Measurements from ENCODE around the gene SSU72. TPM values are rescaled to one million over a fixed set of nuclear protein-coding genes. Genes with fewer than 3 reads are reported as not detected.

The SSU72 gene
- total and polyA plus RNA-seq, 2 donors from 2014 or later = 102 to 143 TPM

DNA sequence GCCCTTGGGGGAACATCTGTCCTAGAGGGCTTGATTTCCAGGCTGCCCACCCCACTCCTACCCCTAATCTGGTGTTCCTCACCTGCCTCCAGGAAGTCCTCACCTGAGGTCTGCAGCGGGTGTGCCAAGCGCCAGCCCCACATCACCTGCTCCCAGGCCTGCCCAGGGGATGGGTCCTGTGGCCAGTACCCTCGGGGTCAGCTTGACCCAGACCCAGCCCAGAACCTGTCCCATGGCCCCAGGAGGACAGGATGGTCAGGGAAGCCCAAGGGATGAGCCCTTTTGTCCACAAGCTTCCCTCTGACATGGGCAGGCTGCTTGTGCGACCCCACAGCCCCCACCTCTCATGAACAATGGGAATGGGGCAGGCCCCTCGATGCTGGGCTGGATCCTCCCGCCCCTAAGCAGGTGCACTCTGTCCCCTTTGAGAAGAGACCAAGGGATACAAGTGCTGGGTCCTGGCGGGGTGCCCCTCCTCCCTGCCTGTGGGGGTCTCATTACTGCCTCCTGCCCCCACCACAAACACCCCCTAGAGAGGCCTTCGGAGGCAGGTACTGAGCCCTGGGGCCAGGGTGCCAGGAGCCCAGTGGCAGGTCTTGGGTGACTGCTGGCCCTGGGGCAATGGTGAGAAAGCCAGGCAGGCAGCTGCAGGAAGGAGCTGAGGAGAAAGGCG is 43.9 kb upstream of the SSU72 start:
- Histone ChIP-seq H3K4me1 (ENCODE audit: control insufficient read depth in 2 of 3, insufficient read depth in 2 of 3, low read depth in 1 of 3, low read length in 3 of 3) (peaks cover 0 to 25% (median 9%) of the 10 kb centered on the region in 3 donors), H3K9me3 (ENCODE audit: control insufficient read depth in 2 of 3, insufficient read depth in 1 of 3, low read length in 3 of 3) (no peaks in the 10 kb centered on the region), H3K27ac (ENCODE audit: low read depth in 2 of 2, low read length in 2 of 2) (no peak overlapping the region), H3K4me3 (ENCODE audit: low read length in 3 of 3) (no peak overlapping the region), H3K27me3 (ENCODE audit: control insufficient read depth, insufficient read depth, low read length) (no peaks in the 10 kb centered on the region), H3K9ac (ENCODE audit: low read length in 3 of 3) (no peak overlapping the region), H3K36me3 (ENCODE audit: control insufficient read depth in 2 of 3, insufficient read depth in 3 of 3, low read length in 3 of 3) (peaks cover 0 to 6% (median 0%) of the 10 kb centered on the region in 3 donors)
- DNase-seq (peak in 1 of 5 donors; percentile 42), FAIRE-seq (no peak)
- intact Hi-C loops (cut with DNase I) = no loop called here
- no peak for TF ChIP-seq CTCF (IDR thresholded peaks at IDR 0.05; ENCODE audit: borderline replicate concordance, extremely low read depth, insufficient read depth)

DNA sequence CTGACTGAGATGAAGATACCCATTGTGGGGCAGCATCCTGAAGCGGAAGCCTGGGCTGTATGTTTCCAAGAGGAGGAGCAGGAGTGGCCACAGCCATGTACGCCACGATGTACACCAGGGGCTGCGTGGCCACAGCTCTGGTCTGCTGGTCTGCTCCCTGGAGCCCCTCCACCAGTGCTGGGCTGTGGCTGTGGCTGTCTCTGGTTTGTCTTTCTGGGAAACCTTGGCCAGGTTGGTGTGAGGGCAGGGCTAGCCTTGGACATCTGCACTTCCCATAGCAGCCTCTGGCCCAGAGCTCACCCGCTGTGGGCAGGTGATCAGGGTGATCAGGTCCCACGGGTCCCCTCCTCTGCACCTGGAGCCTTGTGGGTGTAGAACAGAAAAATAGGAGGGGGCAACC is 43.3 kb upstream of the SSU72 start:
- H3K27ac ChIP-seq (ENCODE audit: low read depth in 2 of 2, low read length in 2 of 2) = no peak overlapping the region
- no peak for TF ChIP-seq CTCF (IDR thresholded peaks at IDR 0.05; ENCODE audit: borderline replicate concordance, extremely low read depth, insufficient read depth)
- H3K4me3 ChIP-seq (ENCODE audit: low read length in 3 of 3) = no peak overlapping the region
- intact Hi-C loops (cut with DNase I) = no loop called here
- no peaks in the 10 kb centered on the region for H3K9me3 ChIP-seq (ENCODE audit: control insufficient read depth in 2 of 3, insufficient read depth in 1 of 3, low read length in 3 of 3)
- peaks cover 0 to 6% (median 0%) of the 10 kb centered on the region in 3 donors for H3K36me3 ChIP-seq (ENCODE audit: control insufficient read depth in 2 of 3, insufficient read depth in 3 of 3, low read length in 3 of 3)
- no peak for FAIRE-seq
- H3K4me1 ChIP-seq (ENCODE audit: control insufficient read depth in 2 of 3, insufficient read depth in 2 of 3, low read depth in 1 of 3, low read length in 3 of 3) = peaks cover 0 to 25% (median 10%) of the 10 kb centered on the region in 3 donors
- no peak overlapping the region for H3K9ac ChIP-seq (ENCODE audit: low read length in 3 of 3)
- peak in 2 of 5 donors; percentile 34 to 74 for DNase-seq
- no peaks in the 10 kb centered on the region for H3K27me3 ChIP-seq (ENCODE audit: control insufficient read depth, insufficient read depth, low read length)

DNA sequence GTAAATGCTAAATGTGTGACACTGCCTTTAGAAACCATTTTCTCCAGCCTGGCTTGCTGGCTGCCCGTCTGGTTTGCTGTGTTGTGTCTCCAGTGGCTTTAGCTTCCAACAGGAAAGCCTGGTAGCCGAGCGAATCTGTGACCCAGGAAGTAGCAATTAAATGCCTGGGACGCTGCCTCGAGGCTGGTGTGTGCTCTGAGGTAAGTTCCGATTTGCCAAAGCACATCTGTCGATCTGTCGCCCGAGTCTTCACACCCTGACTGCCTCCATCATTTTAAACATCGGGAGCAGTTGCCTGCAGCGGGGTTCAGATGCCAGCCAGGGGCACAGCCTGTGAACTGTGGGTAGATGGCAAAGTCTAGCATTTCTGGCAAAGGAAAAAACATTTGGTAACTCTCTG is 42.9 kb upstream of the SSU72 start:
- Histone ChIP-seq H3K27ac (ENCODE audit: low read depth in 2 of 2, low read length in 2 of 2) (no peak overlapping the region), H3K4me1 (ENCODE audit: control insufficient read depth in 2 of 3, insufficient read depth in 2 of 3, low read depth in 1 of 3, low read length in 3 of 3) (peaks cover 0 to 25% (median 10%) of the 10 kb centered on the region in 3 donors), H3K4me3 (ENCODE audit: low read length in 3 of 3) (no peak overlapping the region), H3K27me3 (ENCODE audit: control insufficient read depth, insufficient read depth, low read length) (no peaks in the 10 kb centered on the region), H3K36me3 (ENCODE audit: control insufficient read depth in 2 of 3, insufficient read depth in 3 of 3, low read length in 3 of 3) (peaks cover 0 to 6% (median 0%) of the 10 kb centered on the region in 3 donors), H3K9ac (ENCODE audit: low read length in 3 of 3) (no peak overlapping the region), H3K9me3 (ENCODE audit: control insufficient read depth in 2 of 3, insufficient read depth in 1 of 3, low read length in 3 of 3) (no peaks in the 10 kb centered on the region)
- FAIRE-seq (no peak), DNase-seq (peak in 1 of 5 donors; percentile 36)
- intact Hi-C loops (cut with DNase I) = no loop called here
- no peak for TF ChIP-seq CTCF (IDR thresholded peaks at IDR 0.05; ENCODE audit: borderline replicate concordance, extremely low read depth, insufficient read depth)
